Activated T-cell treated with anti-CD3 and anti-CD28 coated beads for 1 hour (primary cell): ENCODE results near the gene SRSF10.
A peak's percentile ranks its signal among the peaks of the same experiment; 100 is the strongest.
"Not testable (repeated sequence)": the region's sequence is repeated elsewhere in the genome, so short reads cannot be mapped to it uniquely, and the experiment has no call there.

Experiments
- DNase-seq: peaks from one replicate; pipeline ENCODE4 v3.0.0-alpha.2; 2020; ENCODE audit warnings: low read depth

Gene SRSF10

GRCh38 chr1:23979881-23980727 lies at the start of gene SRSF10:
Gene SRSF10, minus strand, starts transcription at chr1:23980327. Its CDS starts 72 bp downstream, at chr1:23980255.
- DNase-seq = peak; percentile 94

- DNase-seq = no peak
These were observed 47.8 kb upstream of the SRSF10 start for GRCh38 chr1:24027838-24028468.

GRCh38 chr1:24022581-24023361 lies 42.6 kb upstream of the SRSF10 start:
- DNase-seq = no peak

GRCh38 chr1:24021403-24022266 lies 41.5 kb upstream of the SRSF10 start:
- no peak for DNase-seq

GRCh38 chr1:24020470-24020869 lies 40.3 kb upstream of the SRSF10 start:
- DNase-seq = no peak

GRCh38 chr1:24020025-24020424 lies 39.9 kb upstream of the SRSF10 start:
- no peak for DNase-seq

- DNase-seq = no peak
These were observed 38.8 kb upstream of the SRSF10 start for GRCh38 chr1:24018611-24019580.

- DNase-seq = no peak
These were observed 35.4 kb upstream of the SRSF10 start for GRCh38 chr1:24015221-24016210.

- not testable (repeated sequence) for DNase-seq
These were observed 32.8 kb upstream of the SRSF10 start for GRCh38 chr1:24012878-24013277.

GRCh38 chr1:24010650-24011049 lies 30.5 kb upstream of the SRSF10 start:
- no peak for DNase-seq

GRCh38 chr1:24009406-24009805 lies 29.3 kb upstream of the SRSF10 start:
- DNase-seq = no peak

- not testable (repeated sequence) for DNase-seq
These were observed 28.6 kb upstream of the SRSF10 start for GRCh38 chr1:24008574-24009184.

- DNase-seq = no peak
These were observed 27.0 kb upstream of the SRSF10 start for GRCh38 chr1:24007079-24007478.

- DNase-seq = no peak
These were observed 25.0 kb upstream of the SRSF10 start for GRCh38 chr1:24005163-24005562.

- no peak for DNase-seq
These were observed 24.0 kb upstream of the SRSF10 start for GRCh38 chr1:24004132-24004531.

GRCh38 chr1:24003331-24003972 lies 23.3 kb upstream of the SRSF10 start:
- DNase-seq = no peak

- no peak for DNase-seq
These were observed 22.6 kb upstream of the SRSF10 start for GRCh38 chr1:24002695-24003094.

- DNase-seq = no peak
These were observed 19.1 kb upstream of the SRSF10 start for GRCh38 chr1:23999156-23999671.
